KOPT-K1 (cell line): ENCODE results near the gene HRAS.

Experiments
- H3K27ac ChIP-seq: fragments of 200-600 bp; sonication (generic); 2 replicates; pipeline ENCODE4 v1.5.1; 2016; ENCODE audit warnings: antibody characterized with exemption, mild to moderate bottlenecking, low read depth, low read length; ENCODE audit not compliant: poor library complexity, severe bottlenecking
- H3K36me3 ChIP-seq: fragments of 200-600 bp; sonication (generic); 2 replicates; pipeline ENCODE4 v1.5.1; 2017; ENCODE audit warnings: antibody characterized with exemption, mild to moderate bottlenecking, low read length, moderate library complexity; ENCODE audit not compliant: insufficient read depth
- H3K9me3 ChIP-seq: fragments of 200-600 bp; sonication (generic); 2 replicates; pipeline ENCODE4 v1.5.1; 2017; ENCODE audit warnings: antibody characterized with exemption, low read length, mild to moderate bottlenecking; ENCODE audit not compliant: insufficient read depth, poor library complexity, severe bottlenecking

The HRAS gene

DNA sequence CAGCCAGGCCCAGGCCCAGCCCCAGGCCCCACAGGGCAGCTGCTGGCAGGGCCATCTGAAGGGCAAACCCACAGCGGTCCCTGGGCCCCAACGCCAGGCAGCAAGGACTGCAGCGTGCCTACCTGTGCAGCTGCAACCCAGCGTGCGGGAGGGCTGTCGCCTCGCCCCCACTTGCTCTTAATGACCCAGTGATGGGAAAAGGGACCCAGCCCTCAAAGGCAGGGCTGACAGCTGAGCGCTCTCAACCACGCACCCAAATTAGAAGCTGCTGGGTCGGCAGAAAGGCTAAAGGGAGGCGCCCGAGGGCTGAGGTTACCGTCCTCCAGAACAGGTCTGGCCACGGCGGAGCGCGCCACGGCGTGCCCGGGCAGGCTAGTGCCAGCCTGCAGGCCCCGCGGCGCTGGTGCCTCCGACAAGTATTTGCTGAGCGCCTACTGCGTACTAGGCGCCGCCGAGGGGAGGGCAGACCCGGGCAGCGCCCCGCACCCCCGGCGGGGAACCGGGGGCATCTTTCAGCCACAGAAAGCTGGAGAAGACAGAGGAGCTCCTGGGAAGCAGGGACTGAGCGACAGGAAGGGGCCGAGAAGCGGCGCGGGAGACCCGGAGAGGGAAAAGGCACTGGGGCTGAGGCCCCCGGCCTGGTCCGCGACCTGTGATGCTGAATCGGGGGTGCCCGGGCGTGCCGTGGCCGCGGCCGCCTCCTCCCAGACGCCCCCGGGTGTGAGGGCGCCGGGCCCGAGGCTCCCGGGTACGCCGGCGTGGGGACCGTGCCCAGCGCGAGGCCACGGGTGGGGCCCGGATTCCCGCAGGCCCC is 773 bp downstream of the HRAS start:
- peaks cover 24% of the 10 kb centered on the region for H3K36me3 ChIP-seq
- H3K27ac ChIP-seq, result peak overlapping the region; percentile 60
- no peaks in the 10 kb centered on the region for H3K9me3 ChIP-seq

GRCh38 chr11:533586-534395 is 1.6 kb downstream of the HRAS start:
- H3K9me3 ChIP-seq, result no peaks in the 10 kb centered on the region
- no peak overlapping the region for H3K27ac ChIP-seq
- peaks cover 24% of the 10 kb centered on the region for H3K36me3 ChIP-seq

GRCh38 chr11:532986-533585 is 2.3 kb downstream of the HRAS start:
- Histone ChIP-seq H3K27ac (no peak overlapping the region), H3K36me3 (peaks cover 24% of the 10 kb centered on the region), H3K9me3 (no peaks in the 10 kb centered on the region)

DNA sequence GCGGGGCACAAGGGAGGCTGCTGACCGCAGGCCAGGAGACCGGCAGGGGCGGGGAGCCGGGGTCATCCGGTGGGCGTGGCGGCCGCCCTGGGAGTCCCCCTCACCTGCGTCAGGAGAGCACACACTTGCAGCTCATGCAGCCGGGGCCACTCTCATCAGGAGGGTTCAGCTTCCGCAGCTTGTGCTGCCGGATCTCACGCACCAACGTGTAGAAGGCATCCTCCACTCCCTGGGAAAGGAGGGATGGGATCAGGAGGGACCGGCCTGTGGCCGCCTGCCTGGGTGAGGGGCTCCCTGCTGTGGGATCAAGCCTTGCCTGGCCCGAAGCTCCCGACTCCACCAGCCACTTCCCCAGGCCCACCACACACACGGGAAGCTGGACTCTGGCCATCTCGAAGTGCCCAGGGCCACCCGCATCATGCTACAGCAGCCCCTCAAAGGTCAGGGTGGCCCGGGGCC is 2.8 kb downstream of the HRAS start:
- Histone ChIP-seq H3K9me3 (no peaks in the 10 kb centered on the region), H3K36me3 (peaks cover 24% of the 10 kb centered on the region), H3K27ac (no peak overlapping the region)

DNA sequence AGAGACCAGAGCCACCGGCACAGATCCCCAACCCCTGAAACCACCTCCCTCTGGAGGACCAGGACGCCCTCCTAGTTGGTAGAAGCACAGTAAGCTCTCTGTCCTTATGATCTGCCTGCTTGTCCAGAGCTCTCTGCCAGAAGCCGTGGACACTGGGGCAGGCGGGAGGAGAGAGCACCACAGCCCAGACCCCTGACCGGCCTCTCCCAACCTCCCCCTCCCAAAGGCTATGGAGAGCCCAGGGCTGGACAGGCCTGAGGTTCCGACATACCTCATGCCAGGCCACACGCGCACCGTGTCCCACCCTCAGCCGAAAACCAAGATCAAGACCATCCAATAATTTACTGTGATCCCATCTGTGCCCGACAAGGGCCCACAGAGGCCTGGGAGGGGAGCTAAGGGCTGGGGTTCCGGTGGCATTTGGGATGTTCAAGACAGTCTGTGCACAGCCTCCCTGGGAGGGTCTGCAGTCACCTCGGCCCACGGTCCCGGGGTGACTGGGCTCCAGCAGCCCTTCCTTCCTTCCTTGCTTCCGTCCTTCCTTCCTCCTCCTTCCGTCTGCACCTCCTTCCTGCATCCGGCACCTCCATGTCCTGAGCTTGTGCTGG is 3.4 kb downstream of the HRAS start:
- Histone ChIP-seq H3K9me3 (no peaks in the 10 kb centered on the region), H3K36me3 (peaks cover 24% of the 10 kb centered on the region), H3K27ac (no peak overlapping the region)

DNA sequence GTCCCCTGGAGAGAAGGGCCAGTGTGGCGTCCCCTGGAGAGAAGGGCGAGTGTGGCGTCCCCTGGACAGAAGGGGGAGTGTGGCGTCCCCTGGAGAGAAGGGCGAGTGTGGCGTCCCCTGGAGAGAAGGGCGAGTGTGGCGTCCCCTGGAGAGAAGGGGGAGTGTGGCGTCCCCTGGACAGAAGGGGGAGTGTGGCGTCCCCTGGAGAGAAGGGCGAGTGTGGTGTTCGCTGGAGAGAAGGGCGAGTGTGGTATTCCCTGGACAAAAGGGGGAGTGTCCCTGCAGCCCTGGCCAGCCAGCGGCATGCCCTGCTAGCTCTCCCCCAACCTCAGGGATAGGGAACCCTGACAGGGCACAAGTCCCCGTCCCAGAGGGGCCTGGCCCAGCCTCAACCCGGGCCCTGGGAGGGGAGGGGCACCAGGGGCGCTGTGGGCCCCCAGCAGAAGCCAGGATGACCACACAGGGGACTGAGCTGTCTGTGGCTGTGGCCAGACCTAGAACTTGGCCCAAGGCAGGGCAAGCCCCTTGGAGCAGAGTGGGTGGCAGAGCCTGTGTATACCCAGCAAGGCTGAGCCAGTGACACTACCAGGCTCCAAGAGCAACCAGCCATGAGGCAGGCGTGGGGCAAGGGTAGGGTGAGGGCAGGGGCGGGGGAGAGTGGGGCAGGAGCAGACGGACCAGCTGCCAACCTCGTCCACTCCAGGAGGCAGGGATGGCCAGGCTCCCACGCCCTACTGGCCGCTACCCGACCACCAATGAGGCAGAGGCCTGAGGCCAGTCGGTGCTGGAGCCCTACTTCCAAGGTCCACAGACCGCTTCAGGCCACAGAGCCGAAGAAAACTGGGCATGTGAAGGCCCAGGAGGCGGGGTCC is 4.2 kb downstream of the HRAS start:
- Histone ChIP-seq H3K27ac (no peak overlapping the region), H3K9me3 (no peaks in the 10 kb centered on the region), H3K36me3 (peaks cover 24% of the 10 kb centered on the region)

- H3K9me3 ChIP-seq, result no peaks in the 10 kb centered on the region
- H3K36me3 ChIP-seq, result peaks cover 24% of the 10 kb centered on the region
- no peak overlapping the region for H3K27ac ChIP-seq
Measured at GRCh38 chr11:529728-530411, 5.5 kb downstream of the HRAS start.

- Histone ChIP-seq H3K36me3 (peaks cover 24% of the 10 kb centered on the region), H3K27ac (no peak overlapping the region), H3K9me3 (no peaks in the 10 kb centered on the region)
Measured at GRCh38 chr11:528815-529727, 6.3 kb downstream of the HRAS start.

DNA sequence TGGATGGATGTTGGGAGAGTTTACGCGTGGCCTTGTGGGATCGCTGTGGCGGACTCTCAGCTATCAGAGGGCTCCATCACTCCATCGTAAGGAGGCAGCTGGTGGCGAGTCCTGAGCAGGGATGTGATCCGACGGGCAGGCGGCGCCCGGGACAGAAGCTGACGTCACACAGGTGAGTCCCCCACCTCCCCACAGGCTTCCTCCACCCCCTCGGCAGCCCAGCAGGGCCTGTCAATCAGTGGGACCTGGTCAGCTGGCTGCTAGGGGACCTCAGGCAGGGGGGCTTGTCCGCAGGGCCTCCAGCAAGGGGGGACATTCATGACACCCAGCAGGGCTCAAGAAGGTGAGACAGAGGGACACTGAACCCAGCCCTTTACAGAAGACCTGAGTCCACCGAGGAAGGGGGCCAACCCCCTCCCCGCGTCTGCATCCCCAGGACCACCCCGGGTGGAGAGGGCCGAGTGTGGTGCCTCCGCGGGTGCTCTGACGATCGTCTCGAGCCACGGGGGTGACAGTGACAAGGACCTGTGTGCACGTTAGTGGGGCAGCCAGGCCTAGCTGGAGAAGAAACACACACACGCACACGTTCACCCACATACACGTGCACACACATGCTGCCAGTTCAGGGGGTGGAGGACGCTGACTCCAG is 7.1 kb downstream of the HRAS start:
- H3K9me3 ChIP-seq, result no peaks in the 10 kb centered on the region
- H3K36me3 ChIP-seq, result peaks cover 16% of the 10 kb centered on the region
- no peak overlapping the region for H3K27ac ChIP-seq

DNA sequence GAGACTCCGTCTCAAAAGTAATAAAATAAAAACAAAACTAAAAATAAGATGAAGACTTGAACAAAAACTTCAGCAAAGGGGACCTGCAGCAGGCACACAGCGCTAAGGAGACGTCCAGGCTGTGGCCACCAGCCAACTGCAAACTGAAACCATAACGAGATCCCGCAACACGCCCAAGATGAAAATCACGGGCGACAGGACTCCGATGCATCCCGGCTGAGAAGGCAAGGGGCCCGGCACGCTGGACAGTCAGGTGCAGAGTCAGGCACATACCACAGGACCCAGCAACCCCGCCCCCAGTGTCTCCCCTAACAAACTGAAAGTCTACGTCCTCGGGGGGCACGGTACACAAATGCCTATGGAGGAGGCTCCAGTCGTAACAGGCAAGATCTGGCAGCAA is 9.2 kb downstream of the HRAS start:
- no peaks in the 10 kb centered on the region; the same call in 1 of the 2 replicates for H3K36me3 ChIP-seq
- H3K9me3 ChIP-seq, result no peaks in the 10 kb centered on the region
- no peak overlapping the region for H3K27ac ChIP-seq

GRCh38 chr11:521177-521688 is 14.1 kb downstream of the HRAS start:
- H3K27ac ChIP-seq, result no peak overlapping the region
- H3K9me3 ChIP-seq, result peaks cover 8% of the 10 kb centered on the region
- H3K36me3 ChIP-seq, result no peaks in the 10 kb centered on the region

- no peak overlapping the region for H3K27ac ChIP-seq
- no peaks in the 10 kb centered on the region for H3K36me3 ChIP-seq
- H3K9me3 ChIP-seq, result peaks cover 12% of the 10 kb centered on the region
Measured at GRCh38 chr11:520428-521176, 14.8 kb downstream of the HRAS start.
